Activated T-cell treated with anti-CD3 and anti-CD28 coated beads, Interleukin-2, amount 50 U/mL, for 72 hours (primary cell): ENCODE results near the gene CYTH1. TPM values are rescaled to one million over a fixed set of nuclear protein-coding genes. Genes with fewer than 3 reads are reported as not detected.

Experiments
- ATAC-seq, 2 donors: fragments of 150-1000 bp; cut with Tn5 transposase; replicated peaks in 1 of 2; 2 replicates each; pipeline ENCODE4 v1.10.0; 2021; ENCODE audit warnings: moderate library complexity in 2 of 2, mild to moderate bottlenecking in 1 of 2
- DNase-seq, 2 donors: peaks; one replicate each; pipeline ENCODE4 v3.0.0; 2021 to 2022; ENCODE audit warnings: mixed read lengths in 1 of 2
- H3K27ac Mint-ChIP-seq: one replicate; pipeline ENCODE4 v1.8.0; 2022; ENCODE audit warnings: mild to moderate bottlenecking, moderate library complexity, mixed read lengths
- H3K27me3 Mint-ChIP-seq: one replicate; pipeline ENCODE4 v1.8.0; 2022; ENCODE audit warnings: low read depth, mixed read lengths
- H3K36me3 Mint-ChIP-seq, 2 donors: one replicate each; pipeline ENCODE4 v1.8.0; 2022; ENCODE audit warnings: mixed read lengths in 2 of 2, mild to moderate bottlenecking in 1 of 2; ENCODE audit not compliant: insufficient read depth in 2 of 2
- H3K4me1 Mint-ChIP-seq: one replicate; pipeline ENCODE4 v1.8.0; 2022; ENCODE audit warnings: low read depth, mixed read lengths
- H3K4me3 Mint-ChIP-seq, 2 donors: one replicate each; pipeline ENCODE4 v1.8.0; 2022; ENCODE audit warnings: mild to moderate bottlenecking in 2 of 2, mixed read lengths in 2 of 2, moderate library complexity in 2 of 2
- H3K9me3 Mint-ChIP-seq, 2 donors: one replicate each; pipeline ENCODE4 v1.8.0; 2022; ENCODE audit warnings: mixed read lengths in 2 of 2
- total RNA-seq, 2 donors: library from RNA; stranded (reverse); gene quantifications; one replicate each; pipeline ENCODE4 v1.2.3, GENCODE V29; 2022

Gene CYTH1
- total RNA-seq, 2 donors from 2014 or later, result 163 to 204 TPM

GRCh38 chr17:78640700-78641099, 141.4 kb downstream of the CYTH1 start:
- ATAC-seq, result no peak
- Mint-ChIP-seq H3K4me3 (no peak overlapping the region), H3K27ac (no peak overlapping the region), H3K27me3 (no peaks in the 10 kb centered on the region), H3K4me1 (peaks cover 11% of the 10 kb centered on the region), H3K36me3 (no peaks in the 10 kb centered on the region), H3K9me3 (no peaks in the 10 kb centered on the region)
- no peak for DNase-seq

- no peak for DNase-seq
- Mint-ChIP-seq H3K27me3 (no peaks in the 10 kb centered on the region), H3K9me3 (no peaks in the 10 kb centered on the region), H3K4me3 (no peak overlapping the region), H3K4me1 (peaks cover 9% of the 10 kb centered on the region), H3K36me3 (no peaks in the 10 kb centered on the region), H3K27ac (no peak overlapping the region)
- ATAC-seq, result no peak
These were observed 144.2 kb downstream of the CYTH1 start for GRCh38 chr17:78637643-78638420.

GRCh38 chr17:78637146-78637545, 144.9 kb downstream of the CYTH1 start:
- Mint-ChIP-seq H3K4me1 (peaks cover 12% of the 10 kb centered on the region), H3K27me3 (no peaks in the 10 kb centered on the region), H3K4me3 (no peak overlapping the region), H3K27ac (no peak overlapping the region), H3K36me3 (no peaks in the 10 kb centered on the region), H3K9me3 (no peaks in the 10 kb centered on the region)
- no peak for ATAC-seq
- DNase-seq, result no peak

- no peak for DNase-seq
- Mint-ChIP-seq H3K9me3 (no peaks in the 10 kb centered on the region), H3K36me3 (no peaks in the 10 kb centered on the region), H3K4me3 (no peak overlapping the region), H3K27me3 (no peaks in the 10 kb centered on the region), H3K27ac (no peak overlapping the region), H3K4me1 (peaks cover 18% of the 10 kb centered on the region)
- no peak for ATAC-seq
These were observed 147.9 kb downstream of the CYTH1 start for GRCh38 chr17:78634154-78634553.

GRCh38 chr17:78629436-78629995, 152.6 kb downstream of the CYTH1 start:
- DNase-seq, result no peak
- no peak overlapping the region for H3K27ac Mint-ChIP-seq

GRCh38 chr17:78628547-78629435, 153.3 kb downstream of the CYTH1 start:
- Mint-ChIP-seq H3K4me1 (peaks cover 11% of the 10 kb centered on the region), H3K4me3 (no peak overlapping the region), H3K36me3 (no peaks in the 10 kb centered on the region), H3K27ac (no peak overlapping the region), H3K27me3 (no peaks in the 10 kb centered on the region), H3K9me3 (no peaks in the 10 kb centered on the region)
- no peak for DNase-seq
- no peak for ATAC-seq

More at GRCh38 chr17:78629436-78629995, 152.6 kb downstream of the CYTH1 start:
- H3K4me3 Mint-ChIP-seq, result no peak overlapping the region
- H3K4me1 Mint-ChIP-seq, result peaks cover 11% of the 10 kb centered on the region
- H3K27me3 Mint-ChIP-seq, result no peaks in the 10 kb centered on the region
- ATAC-seq, result no peak
- H3K9me3 Mint-ChIP-seq, result no peaks in the 10 kb centered on the region
- H3K36me3 Mint-ChIP-seq, result no peaks in the 10 kb centered on the region

GRCh38 chr17:78624324-78625151, 157.5 kb downstream of the CYTH1 start:
- H3K27ac Mint-ChIP-seq, result no peak overlapping the region
- H3K27me3 Mint-ChIP-seq, result no peaks in the 10 kb centered on the region
- H3K4me3 Mint-ChIP-seq, result no peak overlapping the region
- no peaks in the 10 kb centered on the region for H3K36me3 Mint-ChIP-seq
- ATAC-seq (no peak), DNase-seq (no peak)
- H3K4me1 Mint-ChIP-seq, result no peaks in the 10 kb centered on the region
- no peaks in the 10 kb centered on the region for H3K9me3 Mint-ChIP-seq

Other genes with a start within 250 kb of the CYTH1 start
- gene DNAH17, start 204.9 kb downstream of the CYTH1 start, total RNA-seq, result 1 to 10 TPM in 1 of 2 donors, under 1 TPM in 1; 0.76 to 1.0 TPM
- 100 to 1,000 TPM; 113 to 124 TPM for gene USP36, start 58.5 kb upstream of the CYTH1 start, total RNA-seq
- under 1 TPM; 0.12 to 0.19 TPM for gene CEP295NL, start 120.9 kb upstream of the CYTH1 start, total RNA-seq
- gene TIMP2, start 143.1 kb upstream of the CYTH1 start, total RNA-seq, result 1 to 10 TPM; 2.6 to 4.1 TPM
- 10 to 100 TPM; 23.1 to 28.2 TPM for gene LGALS3BP, start 197.7 kb upstream of the CYTH1 start, total RNA-seq
- gene CANT1, start 227.5 kb upstream of the CYTH1 start, total RNA-seq, result 10 to 100 TPM; 52.9 to 58.1 TPM
- under 1 TPM; 0.31 to 0.88 TPM for gene C1QTNF1, start 241.9 kb upstream of the CYTH1 start, total RNA-seq